Measurements from ENCODE around the gene COPS7A.
A peak's percentile ranks its signal among the peaks of the same experiment; 100 is the strongest.

COPS7A gene

GRCh38 chr12:6695313-6696045, 28.4 kb upstream of the COPS7A start:
- H3K9ac ChIP-seq (ENCODE audit: low read depth, low read length) = no peak overlapping the region
- H3K4me2 ChIP-seq (ENCODE audit: low read length) = no peak overlapping the region
- no peak overlapping the region for H3K4me3 ChIP-seq (ENCODE audit: low read length)
- H3K27me3 ChIP-seq (ENCODE audit: control insufficient read depth, insufficient read depth, low read length) = peaks cover 24% of the 10 kb centered on the region
- H3K9me3 ChIP-seq (replicated peaks; ENCODE audit: low read length) = no peaks in the 10 kb centered on the region
- peaks cover 9% of the 10 kb centered on the region for H3K4me1 ChIP-seq (ENCODE audit: control insufficient read depth, insufficient read depth, low read length)
- no peaks in the 10 kb centered on the region for H3K36me3 ChIP-seq (ENCODE audit: insufficient read depth, low read length)

- Histone ChIP-seq H3K4me2 (ENCODE audit: low read length) (no peak overlapping the region), H3K4me3 (ENCODE audit: low read length) (no peak overlapping the region), H3K4me1 (ENCODE audit: control insufficient read depth, insufficient read depth, low read length) (peaks cover 13% of the 10 kb centered on the region)
Observed at GRCh38 chr12:6696690-6697583, 26.9 kb upstream of the COPS7A start.

GRCh38 chr12:6697584-6698351, 26.1 kb upstream of the COPS7A start:
- Histone ChIP-seq H3K27me3 (ENCODE audit: control insufficient read depth, insufficient read depth, low read length) (peaks cover 41% of the 10 kb centered on the region), H3K9me3 (replicated peaks; ENCODE audit: low read length) (no peaks in the 10 kb centered on the region), H3K36me3 (ENCODE audit: insufficient read depth, low read length) (no peaks in the 10 kb centered on the region), H3K9ac (ENCODE audit: low read depth, low read length) (no peak overlapping the region), H3K4me2 (ENCODE audit: low read length) (no peak overlapping the region), H3K4me3 (ENCODE audit: low read length) (no peak overlapping the region), H3K4me1 (ENCODE audit: control insufficient read depth, insufficient read depth, low read length) (peaks cover 13% of the 10 kb centered on the region)

More at GRCh38 chr12:6696690-6697583, 26.9 kb upstream of the COPS7A start:
- no peaks in the 10 kb centered on the region for H3K9me3 ChIP-seq (replicated peaks; ENCODE audit: low read length)
- no peaks in the 10 kb centered on the region for H3K36me3 ChIP-seq (ENCODE audit: insufficient read depth, low read length)
- peaks cover 36% of the 10 kb centered on the region for H3K27me3 ChIP-seq (ENCODE audit: control insufficient read depth, insufficient read depth, low read length)
- no peak overlapping the region for H3K9ac ChIP-seq (ENCODE audit: low read depth, low read length)

GRCh38 chr12:6698352-6699046, 25.3 kb upstream of the COPS7A start:
- Histone ChIP-seq H3K27me3 (ENCODE audit: control insufficient read depth, insufficient read depth, low read length) (peaks cover 45% of the 10 kb centered on the region), H3K9me3 (replicated peaks; ENCODE audit: low read length) (no peaks in the 10 kb centered on the region), H3K4me1 (ENCODE audit: control insufficient read depth, insufficient read depth, low read length) (peaks cover 13% of the 10 kb centered on the region), H3K4me2 (ENCODE audit: low read length) (no peak overlapping the region), H3K9ac (ENCODE audit: low read depth, low read length) (no peak overlapping the region), H3K4me3 (ENCODE audit: low read length) (no peak overlapping the region), H3K36me3 (ENCODE audit: insufficient read depth, low read length) (no peaks in the 10 kb centered on the region)

- Histone ChIP-seq H3K4me1 (ENCODE audit: control insufficient read depth, insufficient read depth, low read length) (peaks cover 13% of the 10 kb centered on the region), H3K9ac (ENCODE audit: low read depth, low read length) (no peak overlapping the region), H3K9me3 (replicated peaks; ENCODE audit: low read length) (no peaks in the 10 kb centered on the region), H3K27me3 (ENCODE audit: control insufficient read depth, insufficient read depth, low read length) (peaks cover 51% of the 10 kb centered on the region), H3K36me3 (ENCODE audit: insufficient read depth, low read length) (no peaks in the 10 kb centered on the region), H3K4me3 (ENCODE audit: low read length) (no peak overlapping the region), H3K4me2 (ENCODE audit: low read length) (peak overlapping the region; percentile 82)
Observed at GRCh38 chr12:6699259-6699988, 24.4 kb upstream of the COPS7A start.

- H3K9me3 ChIP-seq (replicated peaks; ENCODE audit: low read length) = no peaks in the 10 kb centered on the region
- H3K4me2 ChIP-seq (ENCODE audit: low read length) = peak overlapping the region; percentile 82
- H3K27me3 ChIP-seq (ENCODE audit: control insufficient read depth, insufficient read depth, low read length) = peaks cover 51% of the 10 kb centered on the region
- H3K9ac ChIP-seq (ENCODE audit: low read depth, low read length) = peak overlapping the region; percentile 26
- peak overlapping the region; percentile 62 for H3K4me3 ChIP-seq (ENCODE audit: low read length)
- no peaks in the 10 kb centered on the region for H3K36me3 ChIP-seq (ENCODE audit: insufficient read depth, low read length)
- peaks cover 13% of the 10 kb centered on the region for H3K4me1 ChIP-seq (ENCODE audit: control insufficient read depth, insufficient read depth, low read length)
Observed at GRCh38 chr12:6699989-6700645, 23.7 kb upstream of the COPS7A start.

- Histone ChIP-seq H3K4me1 (ENCODE audit: control insufficient read depth, insufficient read depth, low read length) (peaks cover 13% of the 10 kb centered on the region), H3K9ac (ENCODE audit: low read depth, low read length) (peak within 1 kb of the TSS; percentile 26), H3K4me3 (ENCODE audit: low read length) (peak within 1 kb of the TSS; percentile 64), H3K4me2 (ENCODE audit: low read length) (peak within 1 kb of the TSS; percentile 82), H3K27me3 (ENCODE audit: control insufficient read depth, insufficient read depth, low read length) (peaks cover 51% of the 10 kb centered on the region), H3K9me3 (replicated peaks; ENCODE audit: low read length) (no peaks in the 10 kb centered on the region), H3K36me3 (ENCODE audit: insufficient read depth, low read length) (no peaks in the 10 kb centered on the region)
Observed at GRCh38 chr12:6700646-6701051, 23.2 kb upstream of the COPS7A start, which contains the start of gene PIANP. TSS of gene PIANP (minus strand) at chr12:6700815. CDS start at chr12:6698061, 2,754 bp downstream.

- Histone ChIP-seq H3K36me3 (ENCODE audit: insufficient read depth, low read length) (no peaks in the 10 kb centered on the region), H3K9ac (ENCODE audit: low read depth, low read length) (no peak overlapping the region), H3K9me3 (replicated peaks; ENCODE audit: low read length) (no peaks in the 10 kb centered on the region), H3K4me2 (ENCODE audit: low read length) (peak overlapping the region; percentile 82), H3K4me3 (ENCODE audit: low read length) (peak overlapping the region; percentile 64), H3K27me3 (ENCODE audit: control insufficient read depth, insufficient read depth, low read length) (peaks cover 51% of the 10 kb centered on the region), H3K4me1 (ENCODE audit: control insufficient read depth, insufficient read depth, low read length) (peaks cover 13% of the 10 kb centered on the region)
Observed at GRCh38 chr12:6701078-6701768, 22.6 kb upstream of the COPS7A start.

GRCh38 chr12:6703631-6704030, 20.2 kb upstream of the COPS7A start:
- H3K9ac ChIP-seq (ENCODE audit: low read depth, low read length) = no peak overlapping the region
- peaks cover 13% of the 10 kb centered on the region for H3K4me1 ChIP-seq (ENCODE audit: control insufficient read depth, insufficient read depth, low read length)
- H3K4me2 ChIP-seq (ENCODE audit: low read length) = no peak overlapping the region
- peaks cover 45% of the 10 kb centered on the region for H3K27me3 ChIP-seq (ENCODE audit: control insufficient read depth, insufficient read depth, low read length)
- H3K9me3 ChIP-seq (replicated peaks; ENCODE audit: low read length) = no peaks in the 10 kb centered on the region
- H3K4me3 ChIP-seq (ENCODE audit: low read length) = no peak overlapping the region
- H3K36me3 ChIP-seq (ENCODE audit: insufficient read depth, low read length) = no peaks in the 10 kb centered on the region

Data from skeletal muscle satellite cell (primary cell).